GM19193 (cell line): Measurements from ENCODE around the gene CHEK2.

Source experiments
- POLR2A ChIP-seq: IDR thresholded peaks from 4 replicates; pipeline ENCODE4 v1.6.1; 2011; ENCODE audit not compliant: insufficient read depth, insufficient read length; ENCODE audit errors: extremely low read depth

Gene CHEK2

DNA sequence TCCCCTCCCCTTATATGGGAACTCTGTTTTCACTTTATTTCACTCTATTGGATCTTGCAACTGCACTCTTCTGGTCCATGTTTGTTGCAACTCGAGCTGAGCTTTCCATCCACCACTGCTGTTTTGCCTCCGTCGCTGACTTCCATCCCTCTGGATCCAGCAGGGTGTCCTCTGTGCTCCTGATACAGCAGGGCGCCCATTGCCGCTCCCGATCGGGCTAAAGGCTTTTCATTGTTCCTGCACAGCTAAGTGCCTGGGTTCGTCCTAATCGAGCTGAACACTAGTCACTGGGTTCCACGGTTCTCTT is 19.8 kb upstream of the CHEK2 start:
- no peak for TF ChIP-seq POLR2A

DNA sequence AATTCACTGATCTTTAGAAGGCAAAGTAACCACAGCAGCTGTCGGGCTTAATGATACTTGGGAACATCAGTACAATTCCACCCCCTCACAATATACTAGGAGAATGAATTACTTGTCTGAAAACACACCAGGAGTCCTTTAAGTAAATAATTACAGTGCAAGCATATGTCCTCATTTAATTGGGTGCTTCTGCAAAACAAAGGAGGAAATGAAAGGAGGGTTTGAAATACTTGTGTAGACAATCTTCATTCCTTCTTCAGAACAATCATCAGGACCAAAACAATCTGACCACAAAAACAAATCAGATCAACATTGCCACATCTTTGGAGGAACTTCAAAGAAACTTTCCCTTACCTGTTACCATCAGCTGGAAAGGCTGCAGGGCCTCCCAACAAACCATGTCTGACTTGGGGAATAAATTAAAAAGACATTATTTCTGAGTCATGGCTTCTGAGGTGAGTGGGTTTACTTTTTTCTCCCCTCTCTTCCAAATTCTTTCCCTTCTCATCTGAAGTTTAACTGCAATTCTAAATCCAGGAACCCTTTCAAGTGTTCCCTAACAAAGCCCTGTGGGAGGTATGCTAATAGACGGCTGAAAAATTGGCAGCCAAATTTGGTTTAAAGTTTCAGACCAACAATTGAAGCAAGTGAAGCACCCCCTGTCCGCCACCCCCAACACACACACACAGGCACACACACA is 18.4 kb upstream of the CHEK2 start:
- no peak for TF ChIP-seq POLR2A

GRCh38 chr22:28750471-28750881 is 8.9 kb upstream of the CHEK2 start:
- no peak for TF ChIP-seq POLR2A

DNA sequence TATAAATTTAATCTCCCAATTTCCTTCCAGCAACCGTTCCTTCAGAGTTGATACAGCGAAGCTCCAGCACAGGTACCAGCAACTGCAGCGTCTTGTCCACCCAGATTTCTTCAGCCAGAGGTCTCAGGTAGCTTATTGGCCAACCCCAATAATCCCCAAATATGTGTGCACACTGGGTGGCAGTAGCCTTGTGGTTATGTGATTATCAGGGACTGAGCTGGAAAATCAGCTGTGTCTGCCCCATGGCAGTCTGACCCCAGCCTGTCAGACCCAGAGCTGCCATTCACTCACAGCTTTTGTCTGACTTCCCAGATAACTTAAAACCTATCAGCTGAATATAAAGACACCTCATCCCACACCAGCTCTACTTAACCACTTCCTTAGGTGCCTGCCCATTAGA is 2.2 kb upstream of the CHEK2 start:
- TF ChIP-seq POLR2A = no peak

GRCh38 chr22:28742562-28742962 is 942 bp upstream of the CHEK2 start:
- no peak for TF ChIP-seq POLR2A

DNA sequence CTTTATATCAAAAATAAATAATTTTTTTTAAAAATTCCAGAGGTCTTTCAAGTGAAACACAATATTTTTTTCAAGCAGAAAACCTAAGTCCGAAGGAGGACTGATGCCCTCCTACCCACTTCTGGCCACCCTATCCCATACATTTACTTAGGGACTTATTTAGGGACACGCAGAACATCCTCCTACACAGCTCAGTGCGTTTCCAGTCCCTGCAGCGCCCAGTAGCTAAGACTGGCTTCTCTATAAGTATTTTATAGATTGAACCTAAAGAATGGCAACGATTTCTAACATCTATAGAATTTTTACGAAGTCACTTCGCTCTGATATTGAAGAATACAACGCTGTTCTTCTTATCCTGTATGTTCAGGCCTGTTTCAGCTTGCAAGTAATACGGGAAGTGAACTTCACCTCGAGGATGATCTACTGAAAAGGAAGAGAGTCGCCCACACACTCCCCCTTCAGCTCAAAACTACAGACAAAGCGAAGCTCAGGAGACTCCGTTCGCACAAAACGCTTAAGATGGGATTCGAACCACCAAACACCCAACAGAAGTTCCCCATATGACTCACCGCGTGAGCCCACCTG is 328 bp downstream of the CHEK2 start:
- no peak for TF ChIP-seq POLR2A

GRCh38 chr22:28737701-28738100 is 3.9 kb downstream of the CHEK2 start:
- TF ChIP-seq POLR2A = no peak

DNA sequence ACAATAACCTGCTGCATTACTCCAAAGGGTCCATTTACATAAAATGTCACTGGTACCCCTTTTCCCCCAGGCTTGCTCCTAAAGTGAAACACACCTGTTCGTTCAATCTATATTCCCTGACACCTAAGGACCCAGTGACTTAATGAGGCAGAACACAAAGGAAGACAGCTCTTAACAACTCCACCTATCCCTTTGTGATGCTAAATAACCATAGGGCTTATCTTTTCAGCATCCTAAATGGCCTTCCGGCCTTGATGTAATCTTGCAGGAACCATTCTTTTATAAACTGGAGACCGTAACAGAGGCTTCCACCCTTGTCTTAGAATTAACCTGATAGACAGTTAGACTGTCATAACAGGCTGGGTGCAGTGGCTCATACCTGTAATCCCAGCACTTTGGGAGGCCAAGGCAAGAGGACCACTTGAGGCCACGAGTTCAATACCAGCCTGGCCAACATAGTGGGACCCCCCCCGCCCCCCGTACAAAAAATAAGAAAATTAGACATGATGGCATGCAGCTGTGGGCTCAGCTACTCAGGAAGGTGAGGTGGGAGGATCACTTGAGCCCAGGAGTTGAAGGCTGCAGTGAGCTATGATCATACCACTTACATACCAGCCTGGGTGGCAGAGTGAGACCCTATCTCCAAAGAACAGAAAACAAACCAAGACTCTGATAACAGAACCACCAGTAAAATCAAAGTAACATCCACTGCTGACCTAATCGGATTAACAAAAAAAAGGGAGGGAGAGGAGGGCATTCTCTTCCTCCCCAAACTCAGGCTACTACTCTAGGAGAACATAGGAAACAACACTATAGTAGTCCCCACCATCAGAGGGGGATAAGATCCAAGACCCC is 5.1 kb downstream of the CHEK2 start:
- TF ChIP-seq POLR2A = no peak

DNA sequence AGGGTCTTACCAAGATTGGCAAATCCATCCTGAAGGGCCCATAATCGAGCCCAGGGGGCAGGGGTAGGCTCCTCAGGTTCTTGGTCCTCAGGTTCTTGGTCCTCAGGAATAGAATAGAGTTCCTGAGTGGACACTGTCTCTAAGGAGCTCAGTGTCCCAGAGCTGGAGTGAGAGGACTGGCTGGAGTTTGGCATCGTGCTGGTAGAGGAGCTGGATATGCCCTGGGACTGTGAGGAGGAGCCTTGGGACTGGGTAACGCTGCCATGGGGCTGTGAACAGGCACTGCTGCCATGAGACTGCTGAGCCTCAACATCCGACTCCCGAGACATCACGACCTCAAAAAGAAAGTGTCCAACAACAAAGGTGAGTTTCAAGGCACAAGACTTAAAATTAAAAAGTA is 7.2 kb downstream of the CHEK2 start:
- TF ChIP-seq POLR2A = no peak

DNA sequence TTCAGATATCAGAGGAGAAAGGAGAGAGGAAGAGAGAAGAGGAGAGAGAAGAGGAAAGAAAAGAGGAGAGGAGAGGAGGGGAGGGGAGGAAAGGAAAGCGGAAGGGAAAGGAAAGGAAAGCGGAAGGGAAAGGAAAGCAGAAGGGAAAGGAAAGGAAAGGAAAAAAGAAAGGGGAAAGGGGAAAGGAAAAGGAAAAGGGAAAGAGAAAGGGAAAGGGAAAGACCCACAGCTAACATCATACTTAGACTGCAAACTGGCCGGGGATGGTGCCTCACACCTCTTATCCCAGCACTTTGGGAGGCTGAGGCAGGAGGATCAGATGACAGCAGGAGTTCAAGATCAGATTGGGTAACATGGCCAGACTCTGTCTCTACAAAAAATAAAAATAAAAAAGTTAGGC is 11.4 kb downstream of the CHEK2 start:
- TF ChIP-seq POLR2A = no peak

DNA sequence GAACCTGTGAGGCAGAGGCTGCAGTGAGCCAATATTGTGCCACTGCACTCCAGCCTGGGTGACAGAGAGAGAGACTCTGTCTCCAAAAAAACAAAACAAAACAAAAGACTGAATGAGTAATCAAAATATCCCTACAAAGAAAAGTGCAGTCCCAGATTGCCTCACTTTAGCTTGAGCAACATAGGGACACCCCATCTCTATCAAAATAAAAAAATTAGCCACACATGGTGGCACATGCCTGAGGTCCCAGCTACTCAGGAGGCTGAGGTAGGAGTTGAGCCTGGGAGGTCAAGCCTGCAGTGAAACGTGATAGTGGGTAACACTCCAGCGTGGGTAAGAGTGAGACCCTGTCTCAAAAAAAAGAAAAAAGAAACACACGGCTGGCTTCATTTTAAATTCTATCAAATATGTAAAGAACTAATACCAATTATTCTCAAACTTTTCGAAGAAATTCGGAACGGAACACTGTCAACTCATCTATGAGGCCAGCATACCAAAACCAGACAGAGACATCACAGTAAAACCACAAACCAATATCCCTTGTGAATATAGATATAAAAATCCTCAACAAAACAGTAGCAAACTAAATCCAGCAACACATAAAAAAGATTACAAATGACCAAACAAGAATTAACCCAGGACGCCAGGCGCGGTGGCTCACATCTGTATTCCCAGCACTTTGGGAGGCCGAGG is 12.9 kb downstream of the CHEK2 start:
- no peak for TF ChIP-seq POLR2A

GRCh38 chr22:28728002-28728401 is 13.6 kb downstream of the CHEK2 start:
- no peak for TF ChIP-seq POLR2A

- no peak for TF ChIP-seq POLR2A
Observed at GRCh38 chr22:28718044-28718443, 23.6 kb downstream of the CHEK2 start.

GRCh38 chr22:28716686-28717085 is 24.9 kb downstream of the CHEK2 start:
- TF ChIP-seq POLR2A = no peak

GRCh38 chr22:28715611-28716010 is 26.0 kb downstream of the CHEK2 start:
- no peak for TF ChIP-seq POLR2A
